HL-60 (cell line): Measurements from ENCODE around the gene NHSL2.

Experiments used
- DNase-seq, 2 experiments: peaks; one replicate each; pipeline ENCODE4 v3.0.0-alpha.2; 2010 to 2020; ENCODE audit warnings: low read depth in 1 of 2, low spot score in 1 of 2
- H3K27ac ChIP-seq: fragments of 250-450 bp; sonication (Bioruptor Pico); replicated peaks from 2 replicates; pipeline ENCODE4 v1.5.1; 2020; ENCODE audit warnings: mild to moderate bottlenecking, moderate library complexity
- H3K27me3 ChIP-seq: fragments of 250-450 bp; sonication (Bioruptor Pico); 2 replicates; pipeline ENCODE4 v1.5.1; 2021; ENCODE audit warnings: mild to moderate bottlenecking, moderate library complexity; ENCODE audit not compliant: insufficient read depth, poor library complexity, severe bottlenecking
- H3K4me3 ChIP-seq: replicated peaks from 2 replicates; pipeline ENCODE4 v1.5.1; 2011; ENCODE audit warnings: mild to moderate bottlenecking, control low read depth, low read length; ENCODE audit not compliant: insufficient read depth
- GABPA ChIP-seq: IDR thresholded peaks from 2 replicates; pipeline ENCODE4 v1.6.1; 2012; ENCODE audit warnings: low read depth
- POLR2AphosphoS5 ChIP-seq: IDR thresholded peaks from 2 replicates; pipeline ENCODE4 v1.6.1; 2012; ENCODE audit warnings: low read depth
- SPI1 ChIP-seq: IDR thresholded peaks from 2 replicates; pipeline ENCODE4 v1.6.1; 2012; ENCODE audit warnings: low read depth, mild to moderate bottlenecking, borderline replicate concordance
- TF ChIP-seq, protein P1 (sequence below): IDR thresholded peaks from one replicate; pipeline ENCODE4 v1.5.1; 2011; ENCODE audit warnings: low read length, control low read depth, inconsistent platforms; ENCODE audit not compliant: insufficient read depth
- TF ChIP-seq, protein P2 (sequence below): IDR thresholded peaks from 2 replicates; pipeline ENCODE4 v1.6.1; 2012; ENCODE audit warnings: low read depth; ENCODE audit not compliant: insufficient replicate concordance

NHSL2 gene

DNA sequence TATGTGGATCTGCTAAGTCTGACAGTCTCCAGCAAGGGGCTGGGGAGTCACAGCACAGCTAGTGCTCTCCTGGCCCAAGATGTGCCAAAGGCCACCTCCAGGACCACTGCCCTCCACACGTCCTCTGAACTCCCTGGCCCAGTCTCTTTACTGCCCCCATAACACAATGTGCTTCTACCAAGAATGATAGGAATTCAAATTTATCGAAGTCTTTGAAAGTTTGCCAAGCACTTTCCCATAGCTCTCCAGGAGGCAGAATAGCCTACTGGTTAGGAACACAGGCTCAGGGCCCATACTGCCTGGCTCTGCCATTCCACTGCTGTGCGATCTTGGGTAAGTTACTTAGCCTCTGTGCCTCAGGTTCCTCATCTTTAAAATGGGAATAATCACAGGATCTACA is 86.7 kb downstream of the NHSL2 start:
- no peak overlapping the region for H3K27ac ChIP-seq
- DNase-seq: no peak
- no peaks in the 10 kb centered on the region for H3K27me3 ChIP-seq
- no peak overlapping the region for H3K4me3 ChIP-seq
- TF ChIP-seq SPI1 (no peak), POLR2AphosphoS5 (no peak), GABPA (no peak)
- TF ChIP-seq, protein P1, sequence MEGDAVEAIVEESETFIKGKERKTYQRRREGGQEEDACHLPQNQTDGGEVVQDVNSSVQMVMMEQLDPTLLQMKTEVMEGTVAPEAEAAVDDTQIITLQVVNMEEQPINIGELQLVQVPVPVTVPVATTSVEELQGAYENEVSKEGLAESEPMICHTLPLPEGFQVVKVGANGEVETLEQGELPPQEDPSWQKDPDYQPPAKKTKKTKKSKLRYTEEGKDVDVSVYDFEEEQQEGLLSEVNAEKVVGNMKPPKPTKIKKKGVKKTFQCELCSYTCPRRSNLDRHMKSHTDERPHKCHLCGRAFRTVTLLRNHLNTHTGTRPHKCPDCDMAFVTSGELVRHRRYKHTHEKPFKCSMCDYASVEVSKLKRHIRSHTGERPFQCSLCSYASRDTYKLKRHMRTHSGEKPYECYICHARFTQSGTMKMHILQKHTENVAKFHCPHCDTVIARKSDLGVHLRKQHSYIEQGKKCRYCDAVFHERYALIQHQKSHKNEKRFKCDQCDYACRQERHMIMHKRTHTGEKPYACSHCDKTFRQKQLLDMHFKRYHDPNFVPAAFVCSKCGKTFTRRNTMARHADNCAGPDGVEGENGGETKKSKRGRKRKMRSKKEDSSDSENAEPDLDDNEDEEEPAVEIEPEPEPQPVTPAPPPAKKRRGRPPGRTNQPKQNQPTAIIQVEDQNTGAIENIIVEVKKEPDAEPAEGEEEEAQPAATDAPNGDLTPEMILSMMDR: no peak
- TF ChIP-seq, protein P2, sequence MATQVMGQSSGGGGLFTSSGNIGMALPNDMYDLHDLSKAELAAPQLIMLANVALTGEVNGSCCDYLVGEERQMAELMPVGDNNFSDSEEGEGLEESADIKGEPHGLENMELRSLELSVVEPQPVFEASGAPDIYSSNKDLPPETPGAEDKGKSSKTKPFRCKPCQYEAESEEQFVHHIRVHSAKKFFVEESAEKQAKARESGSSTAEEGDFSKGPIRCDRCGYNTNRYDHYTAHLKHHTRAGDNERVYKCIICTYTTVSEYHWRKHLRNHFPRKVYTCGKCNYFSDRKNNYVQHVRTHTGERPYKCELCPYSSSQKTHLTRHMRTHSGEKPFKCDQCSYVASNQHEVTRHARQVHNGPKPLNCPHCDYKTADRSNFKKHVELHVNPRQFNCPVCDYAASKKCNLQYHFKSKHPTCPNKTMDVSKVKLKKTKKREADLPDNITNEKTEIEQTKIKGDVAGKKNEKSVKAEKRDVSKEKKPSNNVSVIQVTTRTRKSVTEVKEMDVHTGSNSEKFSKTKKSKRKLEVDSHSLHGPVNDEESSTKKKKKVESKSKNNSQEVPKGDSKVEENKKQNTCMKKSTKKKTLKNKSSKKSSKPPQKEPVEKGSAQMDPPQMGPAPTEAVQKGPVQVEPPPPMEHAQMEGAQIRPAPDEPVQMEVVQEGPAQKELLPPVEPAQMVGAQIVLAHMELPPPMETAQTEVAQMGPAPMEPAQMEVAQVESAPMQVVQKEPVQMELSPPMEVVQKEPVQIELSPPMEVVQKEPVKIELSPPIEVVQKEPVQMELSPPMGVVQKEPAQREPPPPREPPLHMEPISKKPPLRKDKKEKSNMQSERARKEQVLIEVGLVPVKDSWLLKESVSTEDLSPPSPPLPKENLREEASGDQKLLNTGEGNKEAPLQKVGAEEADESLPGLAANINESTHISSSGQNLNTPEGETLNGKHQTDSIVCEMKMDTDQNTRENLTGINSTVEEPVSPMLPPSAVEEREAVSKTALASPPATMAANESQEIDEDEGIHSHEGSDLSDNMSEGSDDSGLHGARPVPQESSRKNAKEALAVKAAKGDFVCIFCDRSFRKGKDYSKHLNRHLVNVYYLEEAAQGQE: no peak

- H3K27me3 ChIP-seq: no peaks in the 10 kb centered on the region
- TF ChIP-seq, protein P1: peak; percentile 20
- no peak for TF ChIP-seq SPI1
- no peak overlapping the region for H3K27ac ChIP-seq
- H3K4me3 ChIP-seq: no peak overlapping the region
- DNase-seq: peak in 1 of 2 experiments; percentile 49
Observed at GRCh38 chrX:71998836-71999509, 88.3 kb downstream of the NHSL2 start.

DNA sequence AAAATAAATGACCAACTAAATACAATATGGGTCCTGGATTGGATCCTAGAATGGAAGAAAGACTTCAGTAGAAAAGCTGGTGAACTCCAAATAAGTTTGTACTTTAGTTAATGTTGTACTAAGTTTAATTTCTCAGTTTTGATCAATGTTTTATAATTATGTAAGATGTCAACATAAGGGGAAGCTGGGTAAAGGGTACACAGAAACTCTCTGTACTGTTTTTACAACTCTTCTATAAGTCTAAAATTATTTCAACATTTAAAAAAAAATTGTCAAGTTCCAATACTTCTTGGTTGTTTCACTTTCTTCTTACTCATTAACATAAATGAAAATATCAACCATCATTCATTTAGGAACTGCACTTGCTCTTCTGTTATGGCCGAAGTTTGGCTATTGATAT is 88.9 kb downstream of the NHSL2 start:
- DNase-seq: no peak
- no peak overlapping the region for H3K4me3 ChIP-seq
- H3K27me3 ChIP-seq: no peaks in the 10 kb centered on the region
- TF ChIP-seq GABPA: no peak
- no peak for TF ChIP-seq SPI1
- TF ChIP-seq POLR2AphosphoS5: no peak
- TF ChIP-seq, protein P2: no peak
- no peak overlapping the region for H3K27ac ChIP-seq

GRCh38 chrX:72001471-72001870 is 90.8 kb downstream of the NHSL2 start:
- Histone ChIP-seq H3K4me3 (no peak overlapping the region), H3K27ac (no peak overlapping the region), H3K27me3 (no peaks in the 10 kb centered on the region)
- TF ChIP-seq GABPA (no peak), POLR2AphosphoS5 (no peak), SPI1 (no peak)
- TF ChIP-seq, protein P2: no peak
- TF ChIP-seq, protein P1: no peak
- DNase-seq: no peak
